ENCODE measurements around the gene C12orf56. TPM values are rescaled to one million over a fixed set of nuclear protein-coding genes. Genes with fewer than 3 reads are reported as not detected.
"Not testable (repeated sequence)": the region's sequence is repeated elsewhere in the genome, so short reads cannot be mapped to it uniquely, and the experiment has no call there.

The C12orf56 gene
- polyA plus RNA-seq, 1 donor, result 2.7 TPM

GRCh38 chr12:64296301-64296700 is 94.3 kb downstream of the C12orf56 start:
- DNase-seq, result no peak

GRCh38 chr12:64293654-64294364 is 96.7 kb downstream of the C12orf56 start:
- no peak for DNase-seq

GRCh38 chr12:64293174-64293573 is 97.4 kb downstream of the C12orf56 start:
- not testable (repeated sequence) for DNase-seq

GRCh38 chr12:64286521-64286920 is 104.0 kb downstream of the C12orf56 start:
- DNase-seq, result no peak

- DNase-seq, result no peak
These were observed 106.3 kb downstream of the C12orf56 start for GRCh38 chr12:64284256-64284655.

GRCh38 chr12:64278421-64278820 is 112.1 kb downstream of the C12orf56 start:
- DNase-seq, result no peak

GRCh38 chr12:64273527-64274403 is 116.8 kb downstream of the C12orf56 start:
- DNase-seq, result no peak

GRCh38 chr12:64270411-64270810 is 120.1 kb downstream of the C12orf56 start:
- DNase-seq, result no peak

GRCh38 chr12:64269161-64269560 is 121.4 kb downstream of the C12orf56 start:
- DNase-seq, result no peak

GRCh38 chr12:64268409-64268808 is 122.1 kb downstream of the C12orf56 start:
- DNase-seq, result no peak

GRCh38 chr12:64265839-64266238 is 124.7 kb downstream of the C12orf56 start:
- no peak for DNase-seq

GRCh38 chr12:64261813-64262212 is 128.7 kb downstream of the C12orf56 start:
- DNase-seq, result no peak

GRCh38 chr12:64258576-64258975 is 132.0 kb downstream of the C12orf56 start:
- no peak for DNase-seq

- peak; percentile 57 for DNase-seq
These were observed 134.3 kb downstream of the C12orf56 start for GRCh38 chr12:64256166-64256800.

GRCh38 chr12:64255249-64255648 is 135.3 kb downstream of the C12orf56 start:
- no peak for DNase-seq

GRCh38 chr12:64253356-64253755 is 137.2 kb downstream of the C12orf56 start:
- no peak for DNase-seq

GRCh38 chr12:64252681-64253080 is 137.9 kb downstream of the C12orf56 start:
- no peak for DNase-seq

- DNase-seq, result no peak
These were observed 146.7 kb downstream of the C12orf56 start for GRCh38 chr12:64243809-64244208.

- no peak for DNase-seq
These were observed 149.8 kb downstream of the C12orf56 start for GRCh38 chr12:64240781-64241180.

GRCh38 chr12:64237382-64237781 is 153.2 kb downstream of the C12orf56 start:
- no peak for DNase-seq

GRCh38 chr12:64236549-64236948 is 154.0 kb downstream of the C12orf56 start:
- DNase-seq, result no peak

- no peak for DNase-seq
These were observed 158.4 kb downstream of the C12orf56 start for GRCh38 chr12:64232196-64232595.

- no peak for DNase-seq
These were observed 160.8 kb downstream of the C12orf56 start for GRCh38 chr12:64229796-64230195.

Measured in hindlimb muscle (tissue), 1 donor.